Glomerular visceral epithelial cell (primary cell): ENCODE results near the gene CNTN4.
"Not testable (repeated sequence)": the region's sequence is repeated elsewhere in the genome, so short reads cannot be mapped to it uniquely, and the experiment has no call there.

Experiments used
- DNase-seq: peaks from one replicate; pipeline ENCODE4 v3.0.0-alpha.2; 2016; ENCODE audit errors: extremely low spot score

Gene CNTN4

GRCh38 chr3:2098398-2099027 lies at the start of gene CNTN4:
Gene CNTN4, plus strand, starts transcription at chr3:2098866.
- peak; percentile 8 for DNase-seq

- DNase-seq, result no peak
These were observed 37.3 kb upstream of the CNTN4 start for GRCh38 chr3:2061360-2061759.

GRCh38 chr3:2071531-2071930 lies 27.1 kb upstream of the CNTN4 start:
- DNase-seq, result no peak

- DNase-seq, result no peak
These were observed 19.8 kb upstream of the CNTN4 start for GRCh38 chr3:2078821-2079220.

GRCh38 chr3:2082871-2083480 lies 15.7 kb upstream of the CNTN4 start:
- DNase-seq, result no peak

- not testable (repeated sequence) for DNase-seq
These were observed 15.1 kb upstream of the CNTN4 start for GRCh38 chr3:2083558-2083957.

GRCh38 chr3:2090095-2090911 lies 8.4 kb upstream of the CNTN4 start:
- DNase-seq, result no peak

- no peak for DNase-seq
These were observed 5.9 kb upstream of the CNTN4 start for GRCh38 chr3:2092758-2093157.

GRCh38 chr3:2094941-2095340 lies 3.7 kb upstream of the CNTN4 start:
- DNase-seq, result no peak

GRCh38 chr3:2096216-2096615 lies 2.5 kb upstream of the CNTN4 start:
- no peak for DNase-seq

- no peak for DNase-seq
These were observed 950 bp upstream of the CNTN4 start for GRCh38 chr3:2097641-2098191.

- DNase-seq, result no peak
These were observed 484 bp downstream of the CNTN4 start for GRCh38 chr3:2099028-2099671.

GRCh38 chr3:2099779-2100191 lies 1.1 kb downstream of the CNTN4 start:
- DNase-seq, result no peak

GRCh38 chr3:2106438-2106837 lies 7.8 kb downstream of the CNTN4 start:
- DNase-seq, result no peak

GRCh38 chr3:2110597-2111117 lies 12.0 kb downstream of the CNTN4 start:
- DNase-seq, result no peak

GRCh38 chr3:2114617-2115275 lies 16.1 kb downstream of the CNTN4 start:
- DNase-seq, result no peak

GRCh38 chr3:2130726-2131125 lies 32.1 kb downstream of the CNTN4 start:
- no peak for DNase-seq

- no peak for DNase-seq
These were observed 34.5 kb downstream of the CNTN4 start for GRCh38 chr3:2133146-2133545.

GRCh38 chr3:2137651-2138050 lies 39.0 kb downstream of the CNTN4 start:
- DNase-seq, result no peak

GRCh38 chr3:2141482-2141881 lies 42.8 kb downstream of the CNTN4 start:
- DNase-seq, result no peak

GRCh38 chr3:2148561-2149340 lies 50.1 kb downstream of the CNTN4 start:
- no peak for DNase-seq
